Spleen (tissue), 7 donors: ENCODE results near the gene TMX4.

Experiments used
- CTCF ChIP-seq, 11 experiments: fragments of 200-600 bp in 7 of 11; fragments of 450-650 bp in 4 of 11; sonication (generic) in 4 of 11; IDR thresholded peaks in 8 of 11; conservative IDR thresholded peaks in 3 of 11; 1 replicate in 7 of 11; 2 replicates in 4 of 11; pipeline versions ENCODE4 v1.4.0 to v1.8.0; 2016 to 2021; ENCODE audit warnings: antibody characterized with exemption in 11 of 11, inconsistent platforms in 4 of 11, mild to moderate bottlenecking in 1 of 11
- POLR2A ChIP-seq, 3 donors: fragments of 450-650 bp; IDR thresholded peaks; one replicate each; pipeline ENCODE4 v1.5.1; 2017; ENCODE audit warnings: antibody characterized with exemption in 3 of 3, mild to moderate bottlenecking in 1 of 3
- POLR2AphosphoS5 ChIP-seq, 3 donors: sonication (generic); formaldehyde crosslinking; IDR thresholded peaks; one replicate each; pipeline ENCODE4 v1.5.1; 2017; ENCODE audit warnings: antibody characterized with exemption in 3 of 3
- donor health status: DM: no; HTN: no; CAD: no; lungs with moderate emphysema.
- donor health status: DM: no; HTN: no; CAD: no.
- donor health status: DM: no; HTN: no; CAD: no.

DNA sequence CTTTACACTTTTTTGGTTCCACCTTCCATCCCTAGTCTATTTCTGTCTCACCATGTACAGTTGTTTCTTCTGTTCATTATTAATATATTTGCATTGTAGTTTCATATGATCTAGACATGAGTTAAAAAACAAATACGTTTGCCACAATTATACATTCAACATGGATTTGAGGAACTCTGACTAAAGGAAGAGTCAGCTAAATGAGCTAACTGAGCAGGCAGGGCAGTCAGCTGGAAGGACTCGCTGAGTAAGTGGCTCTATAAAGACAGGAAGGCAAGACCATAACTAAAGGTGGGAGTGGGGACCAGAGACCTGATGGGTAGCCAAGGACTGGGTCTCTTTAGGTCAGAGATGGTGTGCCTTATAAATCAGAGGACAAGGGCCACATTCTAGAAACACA is 26.3 kb downstream of the TMX4 start:
- TF ChIP-seq POLR2A (IDR thresholded peaks at IDR 0.05) (no peak), CTCF (IDR thresholded peaks at IDR 0.05 in 8 of 11, conservative IDR thresholded peaks at IDR 0.05 in 3 of 11) (no peak), POLR2AphosphoS5 (IDR thresholded peaks at IDR 0.05) (no peak)
